ENCODE measurements around the gene SRM. TPM values are rescaled to one million over a fixed set of nuclear protein-coding genes. Genes with fewer than 3 reads are reported as not detected.

SRM gene
- total and polyA plus RNA-seq, 2 donors (not counting 1 experiment from before 2014, with no cell fraction given) = 13.0 to 95.4 TPM

DNA sequence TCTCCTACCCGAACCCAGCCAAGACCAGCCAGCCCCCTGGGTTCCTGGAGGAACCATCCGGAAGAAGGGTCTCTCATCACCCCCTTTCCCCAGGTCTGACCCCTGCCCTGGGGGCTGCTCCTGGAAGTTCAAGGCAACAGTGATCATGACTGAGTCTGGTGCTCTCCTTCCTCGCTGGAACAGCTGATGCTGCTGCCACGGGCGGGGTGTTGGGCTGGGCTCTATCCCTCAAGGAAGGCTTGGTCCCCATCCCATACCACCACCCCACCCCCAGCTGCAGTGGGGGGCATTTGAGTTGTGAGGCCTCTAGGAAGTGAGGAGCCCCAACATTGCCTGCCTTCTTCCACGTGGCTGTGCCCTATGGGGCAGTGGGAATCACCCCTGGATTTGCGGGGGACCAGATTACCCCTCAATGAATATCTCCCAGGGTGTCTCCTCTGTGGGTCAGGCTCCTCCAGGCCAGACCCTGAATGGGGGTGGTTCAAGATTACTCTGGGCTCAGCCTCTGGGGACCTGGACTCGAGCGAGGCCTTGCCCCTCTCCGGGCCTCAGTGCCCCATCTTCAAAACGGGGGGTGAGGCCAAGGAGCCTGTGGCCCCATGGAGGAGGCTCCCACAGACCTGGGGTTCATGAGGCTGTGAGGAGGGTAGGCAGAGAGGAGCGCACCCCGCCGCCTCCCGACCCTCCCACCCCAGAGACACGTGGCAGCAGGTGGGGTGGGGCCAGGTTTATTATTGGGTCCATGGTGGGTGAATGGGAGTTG lies 15.6 kb downstream of the SRM start:
- DNase-seq (ENCODE audit: low read depth in 2 of 2) = no peak
- no peaks in the 10 kb centered on the region for H3K79me2 ChIP-seq (ENCODE audit: control insufficient read depth, insufficient read depth, low read length)
- no peaks in the 10 kb centered on the region for H4K20me1 ChIP-seq (ENCODE audit: control insufficient read depth, extremely low read depth, insufficient read depth, low read length)
- H3K27ac ChIP-seq (ENCODE audit: insufficient read depth, low read length) = no peak overlapping the region
- H3K9ac ChIP-seq (ENCODE audit: insufficient read depth, low read length) = no peak overlapping the region
- H3K9me3 ChIP-seq (ENCODE audit: control insufficient read depth, insufficient read depth, low read depth, low read length) = no peaks in the 10 kb centered on the region
- no peak overlapping the region for H2AFZ ChIP-seq (ENCODE audit: low read length)
- no peaks in the 10 kb centered on the region for H3K27me3 ChIP-seq (ENCODE audit: control insufficient read depth, insufficient read depth, low read length)
- H3K4me2 ChIP-seq (ENCODE audit: extremely low read depth, insufficient read depth, low read length) = no peak overlapping the region
- H3K4me1 ChIP-seq (ENCODE audit: control insufficient read depth, extremely low read depth, insufficient read depth, low read length) = no peaks in the 10 kb centered on the region
- no peaks in the 10 kb centered on the region for H3K36me3 ChIP-seq (ENCODE audit: control insufficient read depth, insufficient read depth, low read length)
- no peak overlapping the region for H3K4me3 ChIP-seq (replicated peaks in 1 of 4; ENCODE audit: control extremely low read depth in 1 of 4, insufficient read depth in 1 of 4, low read depth in 3 of 4, low read length in 4 of 4)
- TF ChIP-seq, protein P1, sequence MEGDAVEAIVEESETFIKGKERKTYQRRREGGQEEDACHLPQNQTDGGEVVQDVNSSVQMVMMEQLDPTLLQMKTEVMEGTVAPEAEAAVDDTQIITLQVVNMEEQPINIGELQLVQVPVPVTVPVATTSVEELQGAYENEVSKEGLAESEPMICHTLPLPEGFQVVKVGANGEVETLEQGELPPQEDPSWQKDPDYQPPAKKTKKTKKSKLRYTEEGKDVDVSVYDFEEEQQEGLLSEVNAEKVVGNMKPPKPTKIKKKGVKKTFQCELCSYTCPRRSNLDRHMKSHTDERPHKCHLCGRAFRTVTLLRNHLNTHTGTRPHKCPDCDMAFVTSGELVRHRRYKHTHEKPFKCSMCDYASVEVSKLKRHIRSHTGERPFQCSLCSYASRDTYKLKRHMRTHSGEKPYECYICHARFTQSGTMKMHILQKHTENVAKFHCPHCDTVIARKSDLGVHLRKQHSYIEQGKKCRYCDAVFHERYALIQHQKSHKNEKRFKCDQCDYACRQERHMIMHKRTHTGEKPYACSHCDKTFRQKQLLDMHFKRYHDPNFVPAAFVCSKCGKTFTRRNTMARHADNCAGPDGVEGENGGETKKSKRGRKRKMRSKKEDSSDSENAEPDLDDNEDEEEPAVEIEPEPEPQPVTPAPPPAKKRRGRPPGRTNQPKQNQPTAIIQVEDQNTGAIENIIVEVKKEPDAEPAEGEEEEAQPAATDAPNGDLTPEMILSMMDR (conservative IDR thresholded peaks at IDR 0.05 in 1 of 2, IDR thresholded peaks at IDR 0.05 in 1 of 2; ENCODE audit: low read depth in 1 of 2, low read length in 2 of 2) = no peak
- no peak for TF ChIP-seq EZH2 (IDR thresholded peaks at IDR 0.05; ENCODE audit: low read length, missing control alignments)

DNA sequence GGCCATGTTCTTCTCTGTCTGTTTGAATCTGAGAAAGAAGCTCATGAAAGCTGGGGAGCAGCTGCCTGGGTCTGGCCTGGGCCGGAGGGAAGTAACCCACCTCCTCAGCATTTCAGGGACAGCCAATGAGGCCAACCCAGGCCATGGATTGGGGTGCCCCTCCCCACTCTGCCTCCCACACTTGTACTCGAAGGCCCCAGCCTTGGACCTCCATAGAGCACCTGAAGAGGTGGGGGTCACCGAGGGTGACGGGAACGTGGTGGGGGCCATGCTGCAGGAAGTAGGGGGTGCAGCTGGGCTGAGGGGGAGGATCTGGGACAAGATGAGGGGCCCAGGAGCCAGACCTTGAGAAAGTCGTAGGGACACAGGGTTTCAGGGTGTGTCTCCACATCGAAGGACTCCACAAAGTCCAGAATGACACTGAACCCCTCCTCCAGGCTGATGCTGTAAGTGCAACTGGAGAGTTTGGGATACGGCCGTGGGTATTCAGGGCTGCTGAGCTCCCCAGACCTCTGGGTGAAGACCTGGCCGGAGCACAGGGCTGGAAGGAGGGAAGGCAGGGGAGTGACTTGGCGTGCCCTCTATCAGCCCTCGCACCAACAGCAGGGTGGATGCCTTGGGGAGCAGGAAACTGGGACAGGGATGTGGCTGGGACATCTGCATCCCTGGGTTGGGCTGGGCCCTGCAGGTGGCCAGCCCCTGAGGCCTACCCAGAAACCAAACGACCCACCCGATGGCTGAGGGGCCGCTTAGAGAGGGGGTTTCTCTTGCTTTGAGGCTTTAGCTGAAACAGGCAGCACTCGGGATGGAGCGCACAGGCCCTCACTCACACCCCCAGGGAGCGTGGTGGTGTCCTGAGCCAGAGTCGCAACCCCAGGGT lies 16.6 kb downstream of the SRM start:
- no peaks in the 10 kb centered on the region for H3K4me1 ChIP-seq (ENCODE audit: control insufficient read depth, extremely low read depth, insufficient read depth, low read length)
- no peak overlapping the region for H2AFZ ChIP-seq (ENCODE audit: low read length)
- no peak for DNase-seq (ENCODE audit: low read depth in 2 of 2)
- TF ChIP-seq, protein P1 (conservative IDR thresholded peaks at IDR 0.05 in 1 of 2, IDR thresholded peaks at IDR 0.05 in 1 of 2; ENCODE audit: low read depth in 1 of 2, low read length in 2 of 2) = no peak
- TF ChIP-seq EZH2 (IDR thresholded peaks at IDR 0.05; ENCODE audit: low read length, missing control alignments) = no peak
- no peaks in the 10 kb centered on the region for H3K36me3 ChIP-seq (ENCODE audit: control insufficient read depth, insufficient read depth, low read length)
- H3K79me2 ChIP-seq (ENCODE audit: control insufficient read depth, insufficient read depth, low read length) = no peaks in the 10 kb centered on the region
- H3K27ac ChIP-seq (ENCODE audit: insufficient read depth, low read length) = no peak overlapping the region
- no peak overlapping the region for H3K9ac ChIP-seq (ENCODE audit: insufficient read depth, low read length)
- no peak overlapping the region for H3K4me3 ChIP-seq (replicated peaks in 1 of 4; ENCODE audit: control extremely low read depth in 1 of 4, insufficient read depth in 1 of 4, low read depth in 3 of 4, low read length in 4 of 4)
- peaks cover 6% of the 10 kb centered on the region for H3K27me3 ChIP-seq (ENCODE audit: control insufficient read depth, insufficient read depth, low read length)
- H4K20me1 ChIP-seq (ENCODE audit: control insufficient read depth, extremely low read depth, insufficient read depth, low read length) = no peaks in the 10 kb centered on the region
- H3K4me2 ChIP-seq (ENCODE audit: extremely low read depth, insufficient read depth, low read length) = no peak overlapping the region
- no peaks in the 10 kb centered on the region for H3K9me3 ChIP-seq (ENCODE audit: control insufficient read depth, insufficient read depth, low read depth, low read length)

DNA sequence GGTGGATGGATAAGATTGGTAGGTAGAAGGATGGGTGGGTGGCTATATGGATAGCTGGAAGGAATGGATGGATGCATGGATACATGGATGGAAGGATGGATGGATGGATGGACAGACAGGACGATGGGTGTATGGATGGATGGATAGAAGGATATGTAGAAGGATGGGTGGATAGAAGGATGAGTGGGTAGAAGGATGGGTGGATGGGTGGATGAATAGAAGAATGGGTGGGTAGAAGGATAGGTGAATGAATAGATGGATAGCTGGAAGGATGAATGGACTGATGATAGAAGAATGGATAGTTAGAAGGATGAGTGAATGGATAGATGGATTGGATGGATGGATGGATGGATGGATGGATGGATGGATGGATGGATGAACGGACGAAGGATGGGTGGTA lies 17.8 kb downstream of the SRM start:
- no peak for DNase-seq (ENCODE audit: low read depth in 2 of 2)
- Histone ChIP-seq H3K9me3 (ENCODE audit: control insufficient read depth, insufficient read depth, low read depth, low read length) (no peaks in the 10 kb centered on the region), H3K4me2 (ENCODE audit: extremely low read depth, insufficient read depth, low read length) (no peak overlapping the region), H2AFZ (ENCODE audit: low read length) (no peak overlapping the region), H3K27me3 (ENCODE audit: control insufficient read depth, insufficient read depth, low read length) (peaks cover 6% of the 10 kb centered on the region), H3K36me3 (ENCODE audit: control insufficient read depth, insufficient read depth, low read length) (no peaks in the 10 kb centered on the region), H3K27ac (ENCODE audit: insufficient read depth, low read length) (no peak overlapping the region), H3K4me3 (replicated peaks in 1 of 4; ENCODE audit: control extremely low read depth in 1 of 4, insufficient read depth in 1 of 4, low read depth in 3 of 4, low read length in 4 of 4) (no peak overlapping the region), H4K20me1 (ENCODE audit: control insufficient read depth, extremely low read depth, insufficient read depth, low read length) (no peaks in the 10 kb centered on the region), H3K9ac (ENCODE audit: insufficient read depth, low read length) (no peak overlapping the region), H3K4me1 (ENCODE audit: control insufficient read depth, extremely low read depth, insufficient read depth, low read length) (no peaks in the 10 kb centered on the region), H3K79me2 (ENCODE audit: control insufficient read depth, insufficient read depth, low read length) (no peaks in the 10 kb centered on the region)
- TF ChIP-seq EZH2 (IDR thresholded peaks at IDR 0.05; ENCODE audit: low read length, missing control alignments) = no peak
- TF ChIP-seq, protein P1 (conservative IDR thresholded peaks at IDR 0.05 in 1 of 2, IDR thresholded peaks at IDR 0.05 in 1 of 2; ENCODE audit: low read depth in 1 of 2, low read length in 2 of 2) = no peak

Data from fibroblast of lung (primary cell).